ENCODE data around the gene INSIG1.

The INSIG1 gene

GRCh38 chr7:155340071-155340531 is 42.4 kb downstream of the INSIG1 start:
- H3K27ac ChIP-seq: no peak overlapping the region
- H3K4me2 ChIP-seq: no peak overlapping the region
- no peaks in the 10 kb centered on the region for H3K4me1 ChIP-seq (ENCODE audit: low read depth, poor library complexity, severe bottlenecking)
- H3K79me2 ChIP-seq (ENCODE audit: insufficient read depth, low read depth): no peaks in the 10 kb centered on the region
- H3K27me3 ChIP-seq (ENCODE audit: insufficient read depth, low read depth): peaks cover 25% of the 10 kb centered on the region; the same call in 1 of the 2 replicates
- no peaks in the 10 kb centered on the region for H4K20me1 ChIP-seq (ENCODE audit: insufficient read depth)
- no peak overlapping the region for H2AFZ ChIP-seq (ENCODE audit: low read depth)
- no peaks in the 10 kb centered on the region for H3K36me3 ChIP-seq (ENCODE audit: insufficient read depth)
- H3K4me3 ChIP-seq (IDR thresholded peaks at IDR 0.05; ENCODE audit: insufficient read depth, low read depth, low read length): no peak overlapping the region
- no peak overlapping the region for H3K9ac ChIP-seq
- TF ChIP-seq, protein P1, sequence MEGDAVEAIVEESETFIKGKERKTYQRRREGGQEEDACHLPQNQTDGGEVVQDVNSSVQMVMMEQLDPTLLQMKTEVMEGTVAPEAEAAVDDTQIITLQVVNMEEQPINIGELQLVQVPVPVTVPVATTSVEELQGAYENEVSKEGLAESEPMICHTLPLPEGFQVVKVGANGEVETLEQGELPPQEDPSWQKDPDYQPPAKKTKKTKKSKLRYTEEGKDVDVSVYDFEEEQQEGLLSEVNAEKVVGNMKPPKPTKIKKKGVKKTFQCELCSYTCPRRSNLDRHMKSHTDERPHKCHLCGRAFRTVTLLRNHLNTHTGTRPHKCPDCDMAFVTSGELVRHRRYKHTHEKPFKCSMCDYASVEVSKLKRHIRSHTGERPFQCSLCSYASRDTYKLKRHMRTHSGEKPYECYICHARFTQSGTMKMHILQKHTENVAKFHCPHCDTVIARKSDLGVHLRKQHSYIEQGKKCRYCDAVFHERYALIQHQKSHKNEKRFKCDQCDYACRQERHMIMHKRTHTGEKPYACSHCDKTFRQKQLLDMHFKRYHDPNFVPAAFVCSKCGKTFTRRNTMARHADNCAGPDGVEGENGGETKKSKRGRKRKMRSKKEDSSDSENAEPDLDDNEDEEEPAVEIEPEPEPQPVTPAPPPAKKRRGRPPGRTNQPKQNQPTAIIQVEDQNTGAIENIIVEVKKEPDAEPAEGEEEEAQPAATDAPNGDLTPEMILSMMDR (conservative IDR thresholded peaks at IDR 0.05; ENCODE audit: low read depth, low read length): no peak

DNA sequence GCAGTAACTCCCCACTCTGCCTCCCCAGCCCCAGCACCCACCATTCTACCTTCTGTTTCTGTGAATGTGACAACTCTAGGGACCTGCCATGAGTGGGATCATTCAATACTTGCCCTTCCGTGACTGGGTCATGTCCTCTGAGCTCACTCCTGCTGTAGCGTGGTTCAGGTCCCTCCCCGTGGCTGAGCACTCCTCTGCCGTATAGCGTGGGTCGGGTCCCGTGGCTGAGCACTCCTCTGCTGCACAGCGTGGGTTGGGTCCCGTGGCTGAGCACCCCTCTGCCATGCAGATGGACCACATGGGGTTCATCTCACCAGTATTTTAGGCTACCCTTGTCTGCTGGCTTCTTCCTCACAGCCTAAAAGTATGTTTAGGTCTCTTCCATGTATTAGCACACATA is 43.0 kb downstream of the INSIG1 start:
- no peaks in the 10 kb centered on the region for H4K20me1 ChIP-seq (ENCODE audit: insufficient read depth)
- H3K4me3 ChIP-seq (IDR thresholded peaks at IDR 0.05; ENCODE audit: insufficient read depth, low read depth, low read length): no peak overlapping the region
- no peaks in the 10 kb centered on the region for H3K79me2 ChIP-seq (ENCODE audit: insufficient read depth, low read depth)
- H3K36me3 ChIP-seq (ENCODE audit: insufficient read depth): no peaks in the 10 kb centered on the region
- H3K9ac ChIP-seq: no peak overlapping the region
- no peak overlapping the region for H3K4me2 ChIP-seq
- TF ChIP-seq, protein P1 (conservative IDR thresholded peaks at IDR 0.05; ENCODE audit: low read depth, low read length): no peak
- peaks cover 25% of the 10 kb centered on the region; the same call in 1 of the 2 replicates for H3K27me3 ChIP-seq (ENCODE audit: insufficient read depth, low read depth)
- H2AFZ ChIP-seq (ENCODE audit: low read depth): no peak overlapping the region
- H3K27ac ChIP-seq: no peak overlapping the region
- H3K4me1 ChIP-seq (ENCODE audit: low read depth, poor library complexity, severe bottlenecking): no peaks in the 10 kb centered on the region

GRCh38 chr7:155341463-155341983 is 43.8 kb downstream of the INSIG1 start:
- Histone ChIP-seq H4K20me1 (ENCODE audit: insufficient read depth) (no peaks in the 10 kb centered on the region), H3K79me2 (ENCODE audit: insufficient read depth, low read depth) (no peaks in the 10 kb centered on the region), H3K4me1 (ENCODE audit: low read depth, poor library complexity, severe bottlenecking) (no peaks in the 10 kb centered on the region), H3K4me2 (no peak overlapping the region), H2AFZ (ENCODE audit: low read depth) (no peak overlapping the region), H3K27me3 (ENCODE audit: insufficient read depth, low read depth) (peaks cover 25% of the 10 kb centered on the region; the same call in 1 of the 2 replicates), H3K36me3 (ENCODE audit: insufficient read depth) (no peaks in the 10 kb centered on the region), H3K9ac (no peak overlapping the region), H3K27ac (no peak overlapping the region), H3K4me3 (IDR thresholded peaks at IDR 0.05; ENCODE audit: insufficient read depth, low read depth, low read length) (no peak overlapping the region)
- TF ChIP-seq, protein P1 (conservative IDR thresholded peaks at IDR 0.05; ENCODE audit: low read depth, low read length): no peak

DNA sequence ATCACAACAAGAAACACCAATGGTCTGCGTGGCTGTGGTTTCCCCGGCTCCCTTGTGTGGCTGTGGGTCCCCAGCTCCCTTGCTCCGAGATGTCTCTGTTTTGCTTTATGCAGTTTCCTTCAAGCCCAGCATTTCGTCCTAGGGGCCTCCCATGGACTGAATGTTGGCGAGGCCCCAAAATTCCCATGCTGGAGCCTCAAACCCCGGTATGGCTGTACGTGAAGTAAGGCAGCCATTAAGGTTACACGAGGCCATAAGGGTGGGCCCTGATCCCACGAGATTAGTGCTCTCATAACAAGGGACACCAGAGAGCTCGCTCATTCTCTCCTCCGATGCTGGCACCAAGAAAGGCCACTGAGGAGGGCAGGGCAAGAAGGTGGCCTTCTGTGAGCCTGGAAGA is 44.6 kb downstream of the INSIG1 start:
- Histone ChIP-seq H3K4me1 (ENCODE audit: low read depth, poor library complexity, severe bottlenecking) (no peaks in the 10 kb centered on the region), H4K20me1 (ENCODE audit: insufficient read depth) (no peaks in the 10 kb centered on the region), H3K9ac (no peak overlapping the region), H3K4me3 (IDR thresholded peaks at IDR 0.05; ENCODE audit: insufficient read depth, low read depth, low read length) (no peak overlapping the region), H3K36me3 (ENCODE audit: insufficient read depth) (no peaks in the 10 kb centered on the region), H3K27ac (no peak overlapping the region), H3K4me2 (no peak overlapping the region), H2AFZ (ENCODE audit: low read depth) (no peak overlapping the region), H3K79me2 (ENCODE audit: insufficient read depth, low read depth) (no peaks in the 10 kb centered on the region), H3K27me3 (ENCODE audit: insufficient read depth, low read depth) (peaks cover 25% of the 10 kb centered on the region; the same call in 1 of the 2 replicates)
- TF ChIP-seq, protein P1 (conservative IDR thresholded peaks at IDR 0.05; ENCODE audit: low read depth, low read length): no peak
